Stomach (tissue), 4 donors: ENCODE measurements around the gene CYREN.

Experiments
- POLR2A ChIP-seq, 4 donors: fragments of 450-650 bp; IDR thresholded peaks; one replicate each; pipeline ENCODE4 v1.6.1; 2016; ENCODE audit warnings: antibody characterized with exemption in 4 of 4, control low read depth in 2 of 4, mild to moderate bottlenecking in 1 of 4, moderate library complexity in 1 of 4
- POLR2AphosphoS5 ChIP-seq, 3 donors: sonication (generic); formaldehyde crosslinking; IDR thresholded peaks; one replicate each; pipeline ENCODE4 v1.6.1; 2016; ENCODE audit warnings: antibody characterized with exemption in 3 of 3
- TF ChIP-seq, protein P1 (sequence below), 7 experiments: fragments of 450-650 bp in 4 of 7; fragments of 200-600 bp in 3 of 7; sonication (generic) in 3 of 7; IDR thresholded peaks; one replicate each; pipeline ENCODE4 v1.5.1; 2016 to 2019; ENCODE audit warnings: antibody characterized with exemption in 7 of 7, control low read depth in 2 of 7, mild to moderate bottlenecking in 1 of 7

DNA sequence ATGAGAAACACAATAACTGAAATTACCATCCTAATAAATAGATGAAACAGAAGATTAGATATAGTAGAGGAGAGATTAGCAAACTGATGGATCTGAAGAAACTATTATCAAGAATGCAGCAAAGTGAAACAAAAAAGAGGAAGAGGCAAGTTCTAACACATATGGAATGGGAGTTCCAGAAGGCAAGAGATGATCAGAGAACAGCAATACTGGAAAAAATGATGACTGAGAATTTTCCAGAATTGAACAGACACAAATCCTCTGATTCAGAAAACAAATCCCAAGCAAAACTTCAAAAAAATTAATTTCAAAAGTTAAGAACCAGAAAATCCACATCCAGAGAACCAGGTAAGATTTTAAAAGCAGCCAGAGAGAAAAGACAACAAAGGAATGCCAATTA is 20.2 kb upstream of the CYREN start:
- TF ChIP-seq, protein P1, sequence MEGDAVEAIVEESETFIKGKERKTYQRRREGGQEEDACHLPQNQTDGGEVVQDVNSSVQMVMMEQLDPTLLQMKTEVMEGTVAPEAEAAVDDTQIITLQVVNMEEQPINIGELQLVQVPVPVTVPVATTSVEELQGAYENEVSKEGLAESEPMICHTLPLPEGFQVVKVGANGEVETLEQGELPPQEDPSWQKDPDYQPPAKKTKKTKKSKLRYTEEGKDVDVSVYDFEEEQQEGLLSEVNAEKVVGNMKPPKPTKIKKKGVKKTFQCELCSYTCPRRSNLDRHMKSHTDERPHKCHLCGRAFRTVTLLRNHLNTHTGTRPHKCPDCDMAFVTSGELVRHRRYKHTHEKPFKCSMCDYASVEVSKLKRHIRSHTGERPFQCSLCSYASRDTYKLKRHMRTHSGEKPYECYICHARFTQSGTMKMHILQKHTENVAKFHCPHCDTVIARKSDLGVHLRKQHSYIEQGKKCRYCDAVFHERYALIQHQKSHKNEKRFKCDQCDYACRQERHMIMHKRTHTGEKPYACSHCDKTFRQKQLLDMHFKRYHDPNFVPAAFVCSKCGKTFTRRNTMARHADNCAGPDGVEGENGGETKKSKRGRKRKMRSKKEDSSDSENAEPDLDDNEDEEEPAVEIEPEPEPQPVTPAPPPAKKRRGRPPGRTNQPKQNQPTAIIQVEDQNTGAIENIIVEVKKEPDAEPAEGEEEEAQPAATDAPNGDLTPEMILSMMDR (IDR thresholded peaks at IDR 0.05), result no peak
- TF ChIP-seq POLR2A (IDR thresholded peaks at IDR 0.05) (no peak), POLR2AphosphoS5 (IDR thresholded peaks at IDR 0.05) (no peak)
